ENCODE data around the gene HDAC8.
"Not testable (repeated sequence)": the region's sequence is repeated elsewhere in the genome, so short reads cannot be mapped to it uniquely, and the experiment has no call there.

Gene HDAC8

DNA sequence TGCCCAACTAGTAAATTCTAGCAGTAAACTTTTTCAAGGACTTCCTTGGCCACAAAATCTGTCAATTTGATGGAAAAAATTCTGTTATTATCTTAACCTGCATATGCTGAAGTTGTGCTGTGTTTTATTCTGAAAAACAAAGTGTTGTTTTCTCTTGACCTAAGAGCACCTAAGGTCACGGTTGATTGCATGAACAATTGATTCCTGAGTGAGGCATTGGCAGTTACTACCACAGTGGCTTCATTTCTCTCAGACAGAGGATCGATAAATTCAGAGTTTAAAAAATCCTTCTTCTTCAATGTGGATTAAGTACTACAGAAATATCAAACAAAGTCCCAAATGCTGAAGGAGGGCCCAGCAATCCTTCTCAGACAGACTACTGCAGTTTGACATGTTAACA, 6.2 kb downstream of the HDAC8 start:
- H3K9ac ChIP-seq (ENCODE audit: low read length) = no peak overlapping the region
- H3K4me1 ChIP-seq (ENCODE audit: low read length) = no peaks in the 10 kb centered on the region
- TF ChIP-seq EZH2phosphoT487 (IDR thresholded peaks at IDR 0.05; ENCODE audit: low read length) (no peak), EZH2 (optimal IDR thresholded peaks at IDR 0.05; ENCODE audit: low read depth, low read length) (no peak)
- TF ChIP-seq, protein P1, sequence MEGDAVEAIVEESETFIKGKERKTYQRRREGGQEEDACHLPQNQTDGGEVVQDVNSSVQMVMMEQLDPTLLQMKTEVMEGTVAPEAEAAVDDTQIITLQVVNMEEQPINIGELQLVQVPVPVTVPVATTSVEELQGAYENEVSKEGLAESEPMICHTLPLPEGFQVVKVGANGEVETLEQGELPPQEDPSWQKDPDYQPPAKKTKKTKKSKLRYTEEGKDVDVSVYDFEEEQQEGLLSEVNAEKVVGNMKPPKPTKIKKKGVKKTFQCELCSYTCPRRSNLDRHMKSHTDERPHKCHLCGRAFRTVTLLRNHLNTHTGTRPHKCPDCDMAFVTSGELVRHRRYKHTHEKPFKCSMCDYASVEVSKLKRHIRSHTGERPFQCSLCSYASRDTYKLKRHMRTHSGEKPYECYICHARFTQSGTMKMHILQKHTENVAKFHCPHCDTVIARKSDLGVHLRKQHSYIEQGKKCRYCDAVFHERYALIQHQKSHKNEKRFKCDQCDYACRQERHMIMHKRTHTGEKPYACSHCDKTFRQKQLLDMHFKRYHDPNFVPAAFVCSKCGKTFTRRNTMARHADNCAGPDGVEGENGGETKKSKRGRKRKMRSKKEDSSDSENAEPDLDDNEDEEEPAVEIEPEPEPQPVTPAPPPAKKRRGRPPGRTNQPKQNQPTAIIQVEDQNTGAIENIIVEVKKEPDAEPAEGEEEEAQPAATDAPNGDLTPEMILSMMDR (IDR thresholded peaks at IDR 0.05; ENCODE audit: low read length) = no peak
- H3F3A ChIP-seq (ENCODE audit: insufficient read depth, low read length) = no peaks in the 10 kb centered on the region
- DNase-seq = no peak
- H3K36me3 ChIP-seq (replicated peaks; ENCODE audit: insufficient read depth, low read length) = peaks cover 4% of the 10 kb centered on the region
- peaks cover 3% of the 10 kb centered on the region; the same call in 1 of the 2 replicates for H3K79me2 ChIP-seq (ENCODE audit: low read length)
- no peaks in the 10 kb centered on the region for H4K20me1 ChIP-seq (ENCODE audit: insufficient read depth, low read length)
- H3K4me3 ChIP-seq (ENCODE audit: low read length) = no peak overlapping the region
- no peaks in the 10 kb centered on the region for H3K9me3 ChIP-seq (replicated peaks; ENCODE audit: insufficient read depth, low read length)
- H3K9me2 ChIP-seq (replicated peaks; ENCODE audit: insufficient read depth, low read length) = no peaks in the 10 kb centered on the region
- no peak overlapping the region for H3K4me2 ChIP-seq (ENCODE audit: low read depth, low read length)
- H3K27me3 ChIP-seq (replicated peaks; ENCODE audit: insufficient read depth, low read length) = no peaks in the 10 kb centered on the region
- H2AFZ ChIP-seq (ENCODE audit: low read length) = no peak overlapping the region
- no peak overlapping the region for H3K27ac ChIP-seq (ENCODE audit: low read length)

DNA sequence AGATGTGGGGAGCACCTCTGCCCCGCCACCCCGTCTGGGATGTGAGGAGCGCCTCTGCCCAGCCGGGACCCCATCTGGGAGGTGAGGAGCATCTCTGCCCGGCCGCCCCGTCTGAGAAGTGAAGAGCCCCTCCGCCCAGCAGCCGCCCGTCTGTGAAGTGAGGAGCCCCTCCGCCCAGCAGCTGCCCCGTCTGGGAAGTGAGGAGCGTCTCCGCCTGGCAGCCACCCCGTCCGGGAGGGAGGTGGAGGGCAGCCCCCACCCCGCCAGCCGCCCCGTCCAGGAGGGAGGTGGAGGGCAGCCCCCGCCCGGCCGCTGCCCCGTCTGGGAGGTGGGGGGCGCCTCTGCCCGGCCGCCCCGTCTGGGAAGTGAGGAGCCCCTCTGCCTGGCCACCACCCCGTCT, 13.0 kb downstream of the HDAC8 start:
- H3K9ac ChIP-seq (ENCODE audit: low read length); H4K20me1 ChIP-seq (ENCODE audit: insufficient read depth, low read length); H3K27ac ChIP-seq (ENCODE audit: low read length); H3F3A ChIP-seq (ENCODE audit: insufficient read depth, low read length); H3K36me3 ChIP-seq (replicated peaks; ENCODE audit: insufficient read depth, low read length); DNase-seq; H3K4me1 ChIP-seq (ENCODE audit: low read length); H3K9me2 ChIP-seq (replicated peaks; ENCODE audit: insufficient read depth, low read length); H3K4me3 ChIP-seq (ENCODE audit: low read length); H3K4me2 ChIP-seq (ENCODE audit: low read depth, low read length); H3K79me2 ChIP-seq (ENCODE audit: low read length); H3K27me3 ChIP-seq (replicated peaks; ENCODE audit: insufficient read depth, low read length); H2AFZ ChIP-seq (ENCODE audit: low read length); H3K9me3 ChIP-seq (replicated peaks; ENCODE audit: insufficient read depth, low read length): not testable (repeated sequence)

DNA sequence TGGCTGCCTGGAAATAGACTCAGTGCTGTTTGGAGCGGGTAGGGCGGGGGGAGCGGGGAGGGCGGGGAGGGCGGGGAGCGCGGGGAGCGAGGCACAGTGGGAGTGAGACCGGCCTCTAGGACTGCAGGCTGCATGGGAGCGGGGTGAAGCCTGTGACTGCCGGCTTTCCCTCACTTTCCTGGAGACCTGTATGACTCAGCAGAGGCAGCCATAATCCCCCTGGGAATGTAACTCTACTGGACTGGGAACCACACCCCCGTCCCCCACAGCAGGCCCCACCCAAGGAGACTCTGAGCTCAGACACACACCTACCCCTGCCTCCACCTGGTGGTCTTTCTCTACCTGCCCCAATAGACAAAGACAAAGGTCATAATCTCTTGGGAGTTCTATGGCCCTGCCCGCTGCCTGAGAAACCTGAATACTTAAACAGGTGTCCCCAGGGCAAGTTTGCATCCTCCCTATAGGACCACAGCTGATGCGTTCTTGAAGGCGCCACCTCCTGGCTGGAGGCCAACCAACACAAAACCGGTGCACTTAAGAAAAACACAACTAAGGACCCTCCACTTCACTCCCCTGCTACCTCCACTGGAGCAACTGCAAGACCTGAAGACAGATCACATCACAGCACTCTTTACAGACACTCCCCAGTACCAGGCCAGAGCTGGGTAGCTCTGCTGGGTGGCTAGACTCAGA, 18.0 kb downstream of the HDAC8 start:
- TF ChIP-seq EZH2phosphoT487 (IDR thresholded peaks at IDR 0.05; ENCODE audit: low read length) = no peak
- TF ChIP-seq, protein P1 (IDR thresholded peaks at IDR 0.05; ENCODE audit: low read length) = peak; percentile 20; the same call in 1 of the 2 replicates
- Histone ChIP-seq H3K27me3 (replicated peaks; ENCODE audit: insufficient read depth, low read length) (no peaks in the 10 kb centered on the region), H3K9ac (ENCODE audit: low read length) (no peak overlapping the region), H4K20me1 (ENCODE audit: insufficient read depth, low read length) (no peaks in the 10 kb centered on the region), H3K4me3 (ENCODE audit: low read length) (no peak overlapping the region), H3K27ac (ENCODE audit: low read length) (no peak overlapping the region), H2AFZ (ENCODE audit: low read length) (no peak overlapping the region), H3K4me1 (ENCODE audit: low read length) (no peaks in the 10 kb centered on the region), H3F3A (ENCODE audit: insufficient read depth, low read length) (no peaks in the 10 kb centered on the region), H3K9me2 (replicated peaks; ENCODE audit: insufficient read depth, low read length) (no peaks in the 10 kb centered on the region), H3K79me2 (ENCODE audit: low read length) (peaks cover 10% of the 10 kb centered on the region), H3K36me3 (replicated peaks; ENCODE audit: insufficient read depth, low read length) (no peaks in the 10 kb centered on the region), H3K9me3 (replicated peaks; ENCODE audit: insufficient read depth, low read length) (no peaks in the 10 kb centered on the region), H3K4me2 (ENCODE audit: low read depth, low read length) (no peak overlapping the region)
- DNase-seq = no peak

DNA sequence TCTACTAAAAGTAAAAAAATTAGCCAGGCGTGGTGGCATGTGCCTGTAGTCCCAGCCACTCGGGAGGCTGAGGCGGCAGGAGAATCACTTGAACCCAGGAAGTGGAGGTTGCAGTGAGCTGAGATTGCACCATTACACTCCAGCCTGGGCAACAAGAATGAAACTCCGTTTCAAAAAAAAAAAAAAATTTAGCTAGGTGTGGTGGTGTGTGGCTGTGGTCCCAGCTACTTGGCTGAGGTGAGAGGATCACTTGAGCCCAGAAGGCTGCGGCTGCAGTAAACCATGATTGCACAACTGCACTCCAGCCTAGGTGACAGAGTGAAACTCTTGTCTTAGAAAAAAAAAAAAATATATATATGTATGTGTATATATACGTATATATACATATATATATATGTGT, 20.2 kb downstream of the HDAC8 start:
- DNase-seq = not testable (repeated sequence)

More for the DNA sequence above, 20.2 kb downstream of the HDAC8 start:
- not testable (repeated sequence) for H3K4me3 ChIP-seq (ENCODE audit: low read length); H3F3A ChIP-seq (ENCODE audit: insufficient read depth, low read length); H2AFZ ChIP-seq (ENCODE audit: low read length); H3K9me3 ChIP-seq (replicated peaks; ENCODE audit: insufficient read depth, low read length); H3K4me2 ChIP-seq (ENCODE audit: low read depth, low read length); H4K20me1 ChIP-seq (ENCODE audit: insufficient read depth, low read length); H3K79me2 ChIP-seq (ENCODE audit: low read length); H3K27me3 ChIP-seq (replicated peaks; ENCODE audit: insufficient read depth, low read length); H3K36me3 ChIP-seq (replicated peaks; ENCODE audit: insufficient read depth, low read length); H3K9ac ChIP-seq (ENCODE audit: low read length); H3K9me2 ChIP-seq (replicated peaks; ENCODE audit: insufficient read depth, low read length); H3K27ac ChIP-seq (ENCODE audit: low read length); H3K4me1 ChIP-seq (ENCODE audit: low read length)
